D721Med (cell line): ENCODE measurements around the gene ZNF526.
A peak's percentile ranks its signal among the peaks of the same experiment; 100 is the strongest.

Experiments used
- DNase-seq: peaks from one replicate; pipeline ENCODE4 v3.0.0; 2011; ENCODE audit warnings: low spot score; ENCODE audit not compliant: insufficient read length
- FAIRE-seq: peaks from 2 replicates; lab custom pipeline; 2011; peaks lifted over from hg19 to GRCh38; lab: Jason Lieb, UNC
- CTCF ChIP-seq: IDR thresholded peaks from 2 replicates; pipeline ENCODE4 v1.5.1; 2012; ENCODE audit warnings: mild to moderate bottlenecking, control low read depth; ENCODE audit not compliant: insufficient read depth; ENCODE audit errors: missing control alignments

The ZNF526 gene

DNA sequence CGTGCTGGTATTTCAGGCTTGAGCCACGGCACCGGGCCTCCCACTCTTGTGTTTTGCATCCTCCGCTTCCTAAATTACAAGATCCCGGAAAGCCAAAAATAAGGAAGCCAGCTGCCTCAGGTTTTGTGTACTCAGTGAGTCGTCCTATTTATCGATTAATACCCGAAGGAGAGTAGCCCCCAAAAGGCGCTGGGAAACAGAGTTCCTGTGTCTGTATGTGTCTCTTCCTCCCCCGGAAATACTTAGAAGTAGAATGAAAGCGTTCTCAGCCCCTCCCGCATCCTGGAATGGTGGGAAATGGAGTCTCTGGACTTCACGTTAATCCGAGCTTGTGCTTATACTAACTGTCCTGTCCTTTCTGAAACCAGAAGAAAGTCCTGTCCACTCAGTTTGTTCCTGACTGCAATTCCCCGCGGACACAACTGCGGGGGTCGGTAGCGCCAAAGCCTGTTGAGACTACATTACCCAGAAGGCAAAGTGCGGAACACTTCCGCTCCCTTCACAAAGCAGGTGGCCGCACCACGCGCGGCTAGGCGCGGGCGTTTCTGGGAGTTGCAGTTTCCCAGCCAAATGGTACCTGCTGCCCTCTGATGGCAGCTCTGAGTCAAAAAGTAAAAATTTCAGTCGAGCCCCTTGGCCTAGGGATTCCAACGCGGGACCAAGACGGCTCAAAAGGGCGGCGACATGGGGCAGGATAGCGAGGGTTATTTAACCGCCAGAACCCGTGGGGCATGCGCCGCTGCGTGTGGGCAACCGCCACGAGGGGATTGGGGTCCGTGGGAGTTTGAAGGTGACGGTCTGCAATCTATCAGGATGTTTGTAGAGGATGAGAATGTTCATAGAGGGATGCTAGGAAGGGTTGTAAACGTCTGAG is 24.5 kb downstream of the ZNF526 start:
- peak; percentile 75 for TF ChIP-seq CTCF
- FAIRE-seq (no peak), DNase-seq (peak; percentile 66)

GRCh38 chr19:42245231-42245630 is 25.1 kb downstream of the ZNF526 start:
- no peak for FAIRE-seq
- no peak for DNase-seq
- TF ChIP-seq CTCF: no peak

GRCh38 chr19:42246143-42246921 is 26.2 kb downstream of the ZNF526 start:
- FAIRE-seq (no peak), DNase-seq (no peak)
- peak; percentile 40 for TF ChIP-seq CTCF

DNA sequence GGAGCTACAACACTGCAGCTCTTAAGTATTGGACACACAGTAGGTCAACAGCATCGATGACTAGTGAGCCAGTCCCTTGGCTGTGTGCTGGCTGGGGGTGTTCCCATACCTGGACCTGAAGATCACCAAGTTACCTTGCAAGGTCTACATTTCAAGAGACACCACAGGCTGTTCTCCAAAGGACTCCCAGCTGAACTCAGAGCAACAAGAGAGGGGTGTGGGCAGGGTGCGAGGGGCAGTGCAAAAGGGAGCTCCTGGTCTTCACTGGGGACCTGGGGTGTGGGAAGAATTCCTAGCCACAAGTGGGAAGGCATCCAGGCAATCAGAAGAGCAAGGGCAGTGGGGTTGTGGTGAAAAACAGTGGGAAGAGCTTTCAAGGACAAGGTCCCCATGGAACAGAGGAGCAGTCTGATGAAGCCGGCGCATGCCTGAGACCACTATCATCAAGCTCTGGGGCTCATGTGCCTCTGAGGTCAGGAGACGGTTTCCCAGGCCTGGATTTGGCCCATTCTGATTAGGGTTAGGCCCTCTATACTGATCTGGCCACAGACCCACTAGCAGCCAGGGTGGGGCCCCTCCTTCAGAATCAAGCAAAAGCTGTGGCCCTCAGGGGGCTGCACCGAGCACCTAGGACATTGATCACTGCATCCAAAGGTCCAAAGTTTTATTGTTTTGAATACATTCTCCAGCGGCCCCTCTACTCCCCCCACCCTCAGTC is 27.0 kb downstream of the ZNF526 start:
- DNase-seq (no peak), FAIRE-seq (no peak)
- no peak for TF ChIP-seq CTCF

- DNase-seq (no peak), FAIRE-seq (no peak)
- no peak for TF ChIP-seq CTCF
These were observed 27.6 kb downstream of the ZNF526 start for GRCh38 chr19:42247640-42248199.

GRCh38 chr19:42248270-42249148 is 28.4 kb downstream of the ZNF526 start:
- FAIRE-seq (no peak), DNase-seq (no peak)
- TF ChIP-seq CTCF: no peak
